Kidney (tissue), 22 donors: ENCODE results near the gene OR5V1. TPM values are rescaled to one million over a fixed set of nuclear protein-coding genes. Genes with fewer than 3 reads are reported as not detected.

Experiments
- DNase-seq, 5 donors: peaks; one replicate each; pipeline ENCODE4 v3.0.0-alpha.2; 2013 to 2020
- FAIRE-seq: peaks from 2 replicates; lab custom pipeline; 2012; peaks lifted over from hg19 to GRCh38; lab: Jason Lieb, UNC
- H3K27ac ChIP-seq, 2 donors: one replicate each; pipeline ENCODE4 v1.7.0; 2013; ENCODE audit warnings: low read depth in 2 of 2, low read length in 2 of 2, inconsistent platforms in 1 of 2
- H3K27me3 ChIP-seq: one replicate; pipeline ENCODE4 v1.7.1; 2013; ENCODE audit warnings: low read length, inconsistent platforms; ENCODE audit not compliant: control insufficient read depth, insufficient read depth
- H3K36me3 ChIP-seq, 3 donors: one replicate each; pipeline versions ENCODE4 v1.7.0 to v1.7.1; 2013; ENCODE audit warnings: low read length in 3 of 3, control low read depth in 1 of 3, inconsistent platforms in 1 of 3; ENCODE audit not compliant: insufficient read depth in 3 of 3, control insufficient read depth in 2 of 3
- H3K4me1 ChIP-seq, 3 donors: one replicate each; pipeline versions ENCODE4 v1.7.0 to v1.7.1; 2013; ENCODE audit warnings: low read length in 3 of 3, inconsistent platforms in 1 of 3, low read depth in 1 of 3; ENCODE audit not compliant: control insufficient read depth in 2 of 3, insufficient read depth in 2 of 3
- H3K4me3 ChIP-seq, 3 donors: one replicate each; pipeline versions ENCODE4 v1.7.0 to v1.8.1; 2013; ENCODE audit warnings: low read length in 3 of 3, control low read depth in 1 of 3, inconsistent platforms in 1 of 3
- H3K9ac ChIP-seq, 3 donors: one replicate each; pipeline versions ENCODE4 v1.7.0 to v1.7.1; 2013; ENCODE audit warnings: low read length in 3 of 3, control low read depth in 1 of 3, inconsistent platforms in 1 of 3
- H3K9me3 ChIP-seq, 3 donors: one replicate each; pipeline versions ENCODE4 v1.7.0 to v1.7.1; 2013; ENCODE audit warnings: low read length in 3 of 3, control low read depth in 1 of 3, inconsistent platforms in 1 of 3; ENCODE audit not compliant: control insufficient read depth in 2 of 3, insufficient read depth in 1 of 3
- CTCF ChIP-seq: IDR thresholded peaks from 3 replicates; pipeline ENCODE4 v1.5.1; 2012; ENCODE audit warnings: mild to moderate bottlenecking, moderate library complexity, borderline replicate concordance; ENCODE audit not compliant: insufficient read depth; ENCODE audit errors: extremely low read depth
- intact Hi-C: fragments of 100-400 bp; cut with DNase I; formaldehyde crosslinking; loops from one replicate; pipeline ENCODE4 v1.11.1; 2022
- long read RNA-seq, 10 donors: library from polyadenylated mRNA in 1 of 10; unstranded in 1 of 10; transcript quantifications; one replicate each; pipeline ENCODE4 v2.0.0 and lab custom pipeline, GENCODE V29; 2021 to 2026
- polyA plus RNA-seq: library from polyadenylated mRNA; stranded (reverse); fragments of 350-450 nt; fragmentation: Illumina TruSeq; extraction: RNeasy Lipid Tissue Mini Kit (QIAGEN cat#74804); gene quantifications from one replicate; pipeline ENCODE4 v1.2.3, GENCODE V29; 2014; ENCODE audit warnings: low read depth, low replicate concordance; ENCODE audit not compliant: insufficient read depth
- total RNA-seq: library from RNA; stranded (reverse); fragmentation: NEBNext Ultra II Directional; extraction: Animal tissue kit (Norgen Biotek cat#: 25700); gene quantifications from one replicate; pipeline ENCODE4 v1.2.1, GENCODE V29; 2021
- donor health status: control.
- donor health status: control.
- donor health status: control.
- donor health status: control.
- donor health status: control.
- donor health status: DM: yes; HTN: yes; CAD: no.
- donor health status: Normal renal cell carcinoma (clear cell type).

The OR5V1 gene
- total RNA-seq: not detected
- not detected for polyA plus RNA-seq
- long read RNA-seq, donor 1: 0 reads
- long read RNA-seq, donor 2: 0 reads
- long read RNA-seq, donor 3: 0 reads
- long read RNA-seq, donor 4: 0 reads
- long read RNA-seq, donor 5: 0 reads
- long read RNA-seq, donor 6: 0 reads
- long read RNA-seq, donor 7: 0 reads
- long read RNA-seq, donor 8: 0 reads
- long read RNA-seq, donor 9: 0 reads
- long read RNA-seq, donor 10: 0 reads

- no peak for TF ChIP-seq CTCF
- Histone ChIP-seq H3K27ac (no peak within 1 kb of the TSS), H3K4me3 (no peak within 1 kb of the TSS), H3K9me3 (no peaks in the 10 kb centered on the region), H3K4me1 (no peaks in the 10 kb centered on the region), H3K36me3 (no peaks in the 10 kb centered on the region), H3K9ac (no peak within 1 kb of the TSS), H3K27me3 (no peaks in the 10 kb centered on the region)
- FAIRE-seq: no peak
- intact Hi-C loops: no loop called here
- DNase-seq: no peak
Observed at GRCh38 chr6:29368765-29369164, at the start of gene OR5V1. OR5V1 (minus strand) TSS chr6:29368865; CDS start chr6:29356195, 12,670 bp downstream.

GRCh38 chr6:29414588-29414987 is 45.9 kb upstream of the OR5V1 start, which contains the start of gene OR12D1:
OR12D1 (plus strand) TSS chr6:29414928.
- intact Hi-C loops: no loop called here
- DNase-seq (peak in 2 of 5 donors; percentile 1 to 10), FAIRE-seq (no peak)
- H3K27ac ChIP-seq: no peak within 1 kb of the TSS
- peaks cover 0 to 4% (median 0%) of the 10 kb centered on the region in 3 donors for H3K9me3 ChIP-seq
- no peaks in the 10 kb centered on the region for H3K27me3 ChIP-seq
- TF ChIP-seq CTCF: no peak
- no peak within 1 kb of the TSS for H3K9ac ChIP-seq
- no peaks in the 10 kb centered on the region for H3K36me3 ChIP-seq
- no peaks in the 10 kb centered on the region for H3K4me1 ChIP-seq
- H3K4me3 ChIP-seq: no peak within 1 kb of the TSS

GRCh38 chr6:29403801-29404200 is 35.1 kb upstream of the OR5V1 start:
- no peaks in the 10 kb centered on the region for H3K4me1 ChIP-seq
- no peak overlapping the region for H3K9ac ChIP-seq
- H3K9me3 ChIP-seq: no peaks in the 10 kb centered on the region
- no peaks in the 10 kb centered on the region for H3K36me3 ChIP-seq
- TF ChIP-seq CTCF: no peak
- no peak overlapping the region for H3K4me3 ChIP-seq
- FAIRE-seq (no peak), DNase-seq (no peak)
- H3K27me3 ChIP-seq: no peaks in the 10 kb centered on the region
- intact Hi-C loops: no loop called here
- H3K27ac ChIP-seq: no peak overlapping the region
